ENCODE data around the gene MAN2B1.

DNA sequence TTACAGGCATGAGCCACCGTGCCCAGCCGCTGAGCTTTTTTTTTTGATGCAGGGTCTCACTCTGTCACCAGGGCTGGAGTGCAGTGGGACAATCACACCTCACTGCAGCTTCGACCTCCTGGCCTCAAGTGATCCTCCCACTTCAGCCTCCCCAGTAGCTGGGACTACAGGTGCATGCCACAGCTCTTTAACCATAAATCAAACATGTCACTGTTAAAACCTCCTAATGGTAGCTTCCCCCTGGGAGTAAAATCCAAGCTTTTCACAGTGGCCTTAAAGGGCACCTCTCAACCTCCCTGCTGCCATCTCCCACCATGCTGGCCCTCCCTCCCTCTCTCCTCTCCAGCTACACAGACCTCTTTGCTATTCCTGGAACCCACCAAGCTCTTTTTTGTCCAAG is 19.3 kb upstream of the MAN2B1 start:
- TF ChIP-seq CTCF (IDR thresholded peaks at IDR 0.05; ENCODE audit: low read length), result no peak
- no peak for TF ChIP-seq EZH2 (optimal IDR thresholded peaks at IDR 0.05; ENCODE audit: low read depth, low read length)

Measured in MM.1S (cell line).